ENCODE measurements around the gene EZH2. TPM values are rescaled to one million over a fixed set of nuclear protein-coding genes. Genes with fewer than 3 reads are reported as not detected.

Gene EZH2
- polyA plus RNA-seq, 1 donor from 2014 or later = 67.2 TPM

DNA sequence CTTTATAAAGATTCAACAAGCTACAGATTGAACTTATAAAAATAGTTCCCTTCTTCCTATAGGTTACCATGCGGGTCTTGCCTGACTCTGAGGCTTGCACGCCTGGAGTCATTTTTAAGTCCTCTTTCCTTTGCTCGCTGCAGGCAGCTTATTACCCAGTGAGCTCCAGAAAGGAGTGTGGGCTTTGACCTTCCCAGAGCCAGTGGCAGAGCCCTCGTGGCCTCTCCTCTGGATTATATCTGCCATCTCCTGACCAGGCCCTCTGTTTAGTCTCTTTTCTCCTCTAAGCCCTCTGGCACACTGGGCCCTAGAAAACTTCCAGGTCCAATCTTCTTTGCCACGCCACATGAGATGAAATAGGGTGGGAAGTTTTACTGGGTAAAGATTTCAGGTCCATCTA lies 39.9 kb upstream of the EZH2 start:
- Histone ChIP-seq H3K79me2 (replicated peaks; ENCODE audit: insufficient read depth, low read length) (no peaks in the 10 kb centered on the region), H3K9ac (ENCODE audit: low read length) (no peak overlapping the region), H3K36me3 (ENCODE audit: insufficient read depth, low read length) (no peaks in the 10 kb centered on the region), H2AFZ (ENCODE audit: low read depth, low read length) (no peak overlapping the region), H3K9me3 (ENCODE audit: low read length) (no peaks in the 10 kb centered on the region), H3K4me3 (ENCODE audit: low read length) (no peak overlapping the region), H3F3A (ENCODE audit: insufficient read depth, low read length, poor library complexity, severe bottlenecking) (no peaks in the 10 kb centered on the region), H3K27me3 (ENCODE audit: insufficient read depth, low read depth, low read length) (no peaks in the 10 kb centered on the region), H3K27ac (ENCODE audit: low read length) (no peak overlapping the region), H3K9me2 (ENCODE audit: insufficient read depth, low read length) (no peaks in the 10 kb centered on the region), H4K20me1 (ENCODE audit: insufficient read depth) (no peaks in the 10 kb centered on the region), H3K4me2 (ENCODE audit: low read length) (no peak overlapping the region)
- TF ChIP-seq EP300 (conservative IDR thresholded peaks at IDR 0.05; ENCODE audit: poor library complexity, severe bottlenecking) (no peak), TAF1 (IDR thresholded peaks at IDR 0.05; ENCODE audit: low read depth) (no peak), RAD21 (conservative IDR thresholded peaks at IDR 0.05) (no peak)
- TF ChIP-seq, protein P1, sequence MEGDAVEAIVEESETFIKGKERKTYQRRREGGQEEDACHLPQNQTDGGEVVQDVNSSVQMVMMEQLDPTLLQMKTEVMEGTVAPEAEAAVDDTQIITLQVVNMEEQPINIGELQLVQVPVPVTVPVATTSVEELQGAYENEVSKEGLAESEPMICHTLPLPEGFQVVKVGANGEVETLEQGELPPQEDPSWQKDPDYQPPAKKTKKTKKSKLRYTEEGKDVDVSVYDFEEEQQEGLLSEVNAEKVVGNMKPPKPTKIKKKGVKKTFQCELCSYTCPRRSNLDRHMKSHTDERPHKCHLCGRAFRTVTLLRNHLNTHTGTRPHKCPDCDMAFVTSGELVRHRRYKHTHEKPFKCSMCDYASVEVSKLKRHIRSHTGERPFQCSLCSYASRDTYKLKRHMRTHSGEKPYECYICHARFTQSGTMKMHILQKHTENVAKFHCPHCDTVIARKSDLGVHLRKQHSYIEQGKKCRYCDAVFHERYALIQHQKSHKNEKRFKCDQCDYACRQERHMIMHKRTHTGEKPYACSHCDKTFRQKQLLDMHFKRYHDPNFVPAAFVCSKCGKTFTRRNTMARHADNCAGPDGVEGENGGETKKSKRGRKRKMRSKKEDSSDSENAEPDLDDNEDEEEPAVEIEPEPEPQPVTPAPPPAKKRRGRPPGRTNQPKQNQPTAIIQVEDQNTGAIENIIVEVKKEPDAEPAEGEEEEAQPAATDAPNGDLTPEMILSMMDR (IDR thresholded peaks at IDR 0.05; ENCODE audit: poor library complexity, severe bottlenecking) = no peak

DNA sequence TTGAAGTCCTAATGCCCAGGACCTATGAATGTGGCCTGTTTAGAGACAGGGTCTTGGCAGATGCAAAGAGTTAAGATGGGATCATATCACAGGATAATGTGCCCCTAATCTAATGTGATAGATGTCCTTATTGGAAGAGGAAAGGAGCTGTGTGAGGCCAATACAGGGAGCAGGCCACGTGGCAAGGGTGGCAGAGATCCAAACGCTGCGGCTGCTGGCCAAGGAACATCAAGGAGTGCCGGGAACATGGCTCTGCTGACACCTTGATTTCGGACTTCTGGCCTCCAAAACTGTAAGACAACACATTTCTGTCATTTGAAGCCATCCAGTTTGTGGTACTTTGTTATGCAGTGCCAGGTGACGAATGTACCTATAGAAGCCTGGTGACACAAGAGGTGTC lies 37.7 kb upstream of the EZH2 start:
- H3K27me3 ChIP-seq (ENCODE audit: insufficient read depth, low read depth, low read length) = no peaks in the 10 kb centered on the region
- no peak overlapping the region for H3K4me3 ChIP-seq (ENCODE audit: low read length)
- no peaks in the 10 kb centered on the region for H4K20me1 ChIP-seq (ENCODE audit: insufficient read depth)
- H2AFZ ChIP-seq (ENCODE audit: low read depth, low read length) = no peak overlapping the region
- no peaks in the 10 kb centered on the region for H3F3A ChIP-seq (ENCODE audit: insufficient read depth, low read length, poor library complexity, severe bottlenecking)
- no peaks in the 10 kb centered on the region for H3K36me3 ChIP-seq (ENCODE audit: insufficient read depth, low read length)
- TF ChIP-seq, protein P2, sequence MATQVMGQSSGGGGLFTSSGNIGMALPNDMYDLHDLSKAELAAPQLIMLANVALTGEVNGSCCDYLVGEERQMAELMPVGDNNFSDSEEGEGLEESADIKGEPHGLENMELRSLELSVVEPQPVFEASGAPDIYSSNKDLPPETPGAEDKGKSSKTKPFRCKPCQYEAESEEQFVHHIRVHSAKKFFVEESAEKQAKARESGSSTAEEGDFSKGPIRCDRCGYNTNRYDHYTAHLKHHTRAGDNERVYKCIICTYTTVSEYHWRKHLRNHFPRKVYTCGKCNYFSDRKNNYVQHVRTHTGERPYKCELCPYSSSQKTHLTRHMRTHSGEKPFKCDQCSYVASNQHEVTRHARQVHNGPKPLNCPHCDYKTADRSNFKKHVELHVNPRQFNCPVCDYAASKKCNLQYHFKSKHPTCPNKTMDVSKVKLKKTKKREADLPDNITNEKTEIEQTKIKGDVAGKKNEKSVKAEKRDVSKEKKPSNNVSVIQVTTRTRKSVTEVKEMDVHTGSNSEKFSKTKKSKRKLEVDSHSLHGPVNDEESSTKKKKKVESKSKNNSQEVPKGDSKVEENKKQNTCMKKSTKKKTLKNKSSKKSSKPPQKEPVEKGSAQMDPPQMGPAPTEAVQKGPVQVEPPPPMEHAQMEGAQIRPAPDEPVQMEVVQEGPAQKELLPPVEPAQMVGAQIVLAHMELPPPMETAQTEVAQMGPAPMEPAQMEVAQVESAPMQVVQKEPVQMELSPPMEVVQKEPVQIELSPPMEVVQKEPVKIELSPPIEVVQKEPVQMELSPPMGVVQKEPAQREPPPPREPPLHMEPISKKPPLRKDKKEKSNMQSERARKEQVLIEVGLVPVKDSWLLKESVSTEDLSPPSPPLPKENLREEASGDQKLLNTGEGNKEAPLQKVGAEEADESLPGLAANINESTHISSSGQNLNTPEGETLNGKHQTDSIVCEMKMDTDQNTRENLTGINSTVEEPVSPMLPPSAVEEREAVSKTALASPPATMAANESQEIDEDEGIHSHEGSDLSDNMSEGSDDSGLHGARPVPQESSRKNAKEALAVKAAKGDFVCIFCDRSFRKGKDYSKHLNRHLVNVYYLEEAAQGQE (IDR thresholded peaks at IDR 0.05; ENCODE audit: borderline replicate concordance) = no peak
- TF ChIP-seq RAD21 (conservative IDR thresholded peaks at IDR 0.05) (no peak), EP300 (conservative IDR thresholded peaks at IDR 0.05; ENCODE audit: poor library complexity, severe bottlenecking) (no peak), TAF1 (IDR thresholded peaks at IDR 0.05; ENCODE audit: low read depth) (no peak), EZH2 (IDR thresholded peaks at IDR 0.05; ENCODE audit: borderline replicate concordance, insufficient read depth, low read length, poor library complexity, severe bottlenecking) (no peak), MXI1 (conservative IDR thresholded peaks at IDR 0.05; ENCODE audit: poor library complexity, severe bottlenecking) (no peak), POLR2AphosphoS5 (IDR thresholded peaks at IDR 0.05) (no peak), SMC3 (conservative IDR thresholded peaks at IDR 0.05; ENCODE audit: poor library complexity) (no peak)
- TF ChIP-seq, protein P1 (IDR thresholded peaks at IDR 0.05; ENCODE audit: poor library complexity, severe bottlenecking) = no peak
- H3K4me2 ChIP-seq (ENCODE audit: low read length) = no peak overlapping the region
- H3K27ac ChIP-seq (ENCODE audit: low read length) = no peak overlapping the region
- no peak overlapping the region for H3K9ac ChIP-seq (ENCODE audit: low read length)
- no peaks in the 10 kb centered on the region for H3K9me2 ChIP-seq (ENCODE audit: insufficient read depth, low read length)
- no peaks in the 10 kb centered on the region for H3K79me2 ChIP-seq (replicated peaks; ENCODE audit: insufficient read depth, low read length)
- H3K9me3 ChIP-seq (ENCODE audit: low read length) = no peaks in the 10 kb centered on the region

All from neural cell (in vitro differentiated cells).